SK-N-SH (cell line): ENCODE measurements around the gene MTR. TPM values are rescaled to one million over a fixed set of nuclear protein-coding genes. Genes with fewer than 3 reads are reported as not detected.

Experiments
- CTCF ChIA-PET: fragments of 300-600, 350-600 bp; formaldehyde crosslinking; extraction: SDS; loops from one replicate; lab custom pipeline; 2021; lab: Yijun Ruan, JAX
- POLR2A ChIA-PET: fragments of 350-600 bp; sonication (Branson Sonifier 250); formaldehyde crosslinking; extraction: SDS; loops from one replicate; lab custom pipeline; 2020; ENCODE audit warnings: antibody characterized with exemption, inconsistent platforms; lab: Yijun Ruan, JAX
- DNase-seq: peaks from one replicate; pipeline ENCODE4 v3.0.0; 2012
- H2AFZ ChIP-seq: fragments of 200-600 bp; sonication (generic); 2 replicates; pipeline ENCODE4 v1.8.1; 2016; ENCODE audit warnings: antibody characterized with exemption, mild to moderate bottlenecking, low read depth
- H3F3A ChIP-seq: fragments of 200-600 bp; sonication (generic); replicated peaks from 2 replicates; pipeline ENCODE3; 2016; ENCODE audit warnings: antibody characterized with exemption, mild to moderate bottlenecking; ENCODE audit not compliant: insufficient read depth
- H3K27ac ChIP-seq, 2 experiments: fragments of 200-500 bp in 1 of 2; fragments of 200-600 bp in 1 of 2; sonication (Bioruptor generic) in 1 of 2; sonication (generic), shearing (Covaris generic) in 1 of 2; 2 replicates each; pipeline versions ENCODE4 v1.5.1 to v1.6.1; 2014 to 2016; ENCODE audit warnings: low read depth in 2 of 2, inconsistent platforms in 1 of 2, low read length in 1 of 2, mild to moderate bottlenecking in 1 of 2, mixed read lengths in 1 of 2
- H3K27me3 ChIP-seq: fragments of 200-600 bp; sonication (generic), shearing (Covaris generic); 2 replicates; pipeline ENCODE4 v1.6.1; 2016; ENCODE audit warnings: mixed run types; ENCODE audit not compliant: insufficient read depth
- H3K36me3 ChIP-seq, 2 experiments: fragments of 200-500 bp in 1 of 2; fragments of 200-600 bp in 1 of 2; sonication (Bioruptor generic) in 1 of 2; sonication (generic) in 1 of 2; replicated peaks in 1 of 2; 2 replicates each; pipeline versions ENCODE3 to v1.5.1; 2014 to 2016; ENCODE audit warnings: low read length in 1 of 2, mild to moderate bottlenecking in 1 of 2; ENCODE audit not compliant: insufficient read depth in 2 of 2, control insufficient read depth in 1 of 2
- H3K4me1 ChIP-seq, 2 experiments: fragments of 200-500 bp in 1 of 2; fragments of 200-600 bp in 1 of 2; sonication (Bioruptor generic) in 1 of 2; sonication (generic), shearing (Covaris generic) in 1 of 2; 2 replicates each; pipeline versions ENCODE4 v1.5.1 to v1.6.1; 2014 to 2016; ENCODE audit warnings: low read depth in 1 of 2, low read length in 1 of 2, mixed run types in 1 of 2; ENCODE audit not compliant: insufficient read depth in 2 of 2, control insufficient read depth in 1 of 2
- H3K4me2 ChIP-seq: fragments of 200-600 bp; sonication (generic), shearing (Covaris generic); 2 replicates; pipeline ENCODE4 v1.6.1; 2017; ENCODE audit warnings: mixed run types
- H3K4me3 ChIP-seq, 2 experiments: fragments of 200-500 bp in 1 of 2; fragments of 200-600 bp in 1 of 2; sonication (Bioruptor generic) in 1 of 2; sonication (generic), shearing (Covaris generic) in 1 of 2; 2 replicates each; pipeline versions ENCODE4 v1.5.1 to v1.8.1; 2014 to 2016; ENCODE audit warnings: low read depth in 2 of 2, inconsistent platforms in 1 of 2, low read length in 1 of 2, mild to moderate bottlenecking in 1 of 2, mixed read lengths in 1 of 2, moderate library complexity in 1 of 2
- H3K79me2 ChIP-seq: fragments of 200-600 bp; sonication (generic); 2 replicates; pipeline ENCODE4 v1.8.1; 2017; ENCODE audit warnings: mild to moderate bottlenecking; ENCODE audit not compliant: insufficient read depth
- H3K9ac ChIP-seq: fragments of 200-600 bp; sonication (generic); 2 replicates; pipeline ENCODE4 v1.6.1; 2017; ENCODE audit warnings: mixed run types
- H3K9me2 ChIP-seq: fragments of 200-600 bp; sonication (generic); 2 replicates; pipeline ENCODE4 v1.6.1; 2017; ENCODE audit warnings: mixed run types
- H3K9me3 ChIP-seq: fragments of 200-600 bp; sonication (generic); 2 replicates; pipeline ENCODE4 v1.6.1; 2017; ENCODE audit warnings: mixed run types, mild to moderate bottlenecking, moderate library complexity
- H4K20me1 ChIP-seq: fragments of 200-600 bp; sonication (generic); 2 replicates; pipeline ENCODE4 v1.6.1; 2017; ENCODE audit warnings: mild to moderate bottlenecking, mixed run types; ENCODE audit not compliant: insufficient read depth
- CHD2 ChIP-seq: fragments of 150-350 bp; IDR thresholded peaks from 2 replicates; pipeline ENCODE4 v1.6.1; 2018; ENCODE audit warnings: low read length; ENCODE audit not compliant: partially characterized antibody
- ELF1 ChIP-seq: IDR thresholded peaks from 2 replicates; pipeline ENCODE4 v1.4.0; 2012
- EP300 ChIP-seq, 2 experiments: IDR thresholded peaks; 2 replicates each; pipeline versions ENCODE4 v1.4.0 to v1.6.1; 2012; ENCODE audit warnings: borderline replicate concordance in 1 of 2, low read depth in 1 of 2, low read length in 1 of 2
- FOXJ3 ChIP-seq: sonication (generic); formaldehyde crosslinking; IDR thresholded peaks from 2 replicates; pipeline ENCODE4 v1.5.1; 2020; ENCODE audit warnings: mild to moderate bottlenecking, missing genetic modification reagents
- FOXM1 ChIP-seq: IDR thresholded peaks from 2 replicates; pipeline ENCODE4 v1.4.0; 2012; ENCODE audit warnings: low read depth, mild to moderate bottlenecking
- GABPA ChIP-seq: IDR thresholded peaks from 2 replicates; pipeline ENCODE4 v1.4.0; 2012; ENCODE audit warnings: low read depth, mild to moderate bottlenecking
- MXI1 ChIP-seq: IDR thresholded peaks from 2 replicates; pipeline ENCODE4 v1.6.1; 2012; ENCODE audit warnings: mild to moderate bottlenecking, low read depth, low read length, improper control_type of control experiment
- NFIC ChIP-seq: IDR thresholded peaks from 2 replicates; pipeline ENCODE4 v1.4.0; 2012; ENCODE audit warnings: borderline replicate concordance
- NRF1 ChIP-seq: IDR thresholded peaks from 2 replicates; pipeline ENCODE4 v1.6.1; 2012; ENCODE audit warnings: low read depth, mild to moderate bottlenecking, low read length
- POLR2AphosphoS5 ChIP-seq: IDR thresholded peaks from 2 replicates; pipeline ENCODE4 v1.6.1; 2012; ENCODE audit warnings: low read depth, low read length
- RCOR1 ChIP-seq: fragments of 150-350 bp; IDR thresholded peaks from 2 replicates; pipeline ENCODE4 v1.6.1; 2017; ENCODE audit warnings: antibody characterized with exemption, low read length
- RXRA ChIP-seq: IDR thresholded peaks from 2 replicates; pipeline ENCODE4 v1.4.0; 2012; ENCODE audit warnings: low read depth, mild to moderate bottlenecking, borderline replicate concordance
- SIN3A ChIP-seq: IDR thresholded peaks from 2 replicates; pipeline ENCODE4 v1.6.1; 2012; ENCODE audit warnings: low read depth, mild to moderate bottlenecking, low read length, moderate library complexity, borderline replicate concordance
- TAF1 ChIP-seq: IDR thresholded peaks from 2 replicates; pipeline ENCODE4 v1.6.1; 2012; ENCODE audit warnings: low read depth, mild to moderate bottlenecking, low read length, moderate library complexity, borderline replicate concordance
- TCF12 ChIP-seq: IDR thresholded peaks from 2 replicates; pipeline ENCODE4 v1.4.0; 2012
- WGBS: methylation state at CpG from one replicate; pipeline ENCODE4 v1.1.6; 2017; ENCODE audit warnings: low lambda C conversion rate; 5-methylcytosine and 5-hydroxymethylcytosine counted together
- polyA plus RNA-seq, 3 experiments: library from polyadenylated mRNA; depleted of rRNA; stranded (reverse); fragments of >200 nt; gene quantifications; 2 replicates each; pipeline ENCODE4 v1.2.3, GENCODE V29; 2012
- TF ChIP-seq, protein P1 (sequence below): IDR thresholded peaks from 2 replicates; pipeline ENCODE4 v1.4.0; 2012; ENCODE audit warnings: low read depth, borderline replicate concordance
- TF ChIP-seq, protein P2 (sequence below): IDR thresholded peaks from 2 replicates; pipeline ENCODE4; 2012
- TF ChIP-seq, protein P3 (sequence below): IDR thresholded peaks from 2 replicates; pipeline ENCODE4 v1.4.0; 2012; ENCODE audit warnings: low read depth, borderline replicate concordance

Gene MTR
- polyA plus RNA-seq, 1 of the 3 experiments (the other 2 are of a cell fraction) = 5.4 TPM

DNA sequence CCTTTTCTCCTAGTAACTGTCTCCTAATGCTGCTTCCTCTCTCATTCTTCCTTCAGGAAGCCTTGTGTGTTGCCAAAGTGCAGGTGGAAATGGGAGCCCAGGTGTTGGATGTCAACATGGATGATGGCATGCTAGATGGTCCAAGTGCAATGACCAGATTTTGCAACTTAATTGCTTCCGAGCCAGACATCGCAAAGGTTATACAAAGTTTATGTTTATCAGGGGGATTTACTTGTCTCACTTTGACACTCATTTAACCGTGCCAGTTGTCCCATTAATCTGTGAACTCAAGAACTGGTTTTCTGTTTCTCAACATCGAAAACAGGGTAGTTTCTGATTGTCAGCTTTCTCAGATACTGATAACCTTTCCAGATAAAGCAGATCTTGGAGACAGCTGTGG is 40.4 kb downstream of the MTR start:
- H3K9me3 ChIP-seq = no peaks in the 10 kb centered on the region
- no peaks in the 10 kb centered on the region for H3K79me2 ChIP-seq
- no peaks in the 10 kb centered on the region for H3K27me3 ChIP-seq
- POLR2A ChIA-PET = no interaction called here
- H3K4me2 ChIP-seq = no peak overlapping the region
- no peak overlapping the region for H3K27ac ChIP-seq
- no peaks in the 10 kb centered on the region for H3K9me2 ChIP-seq
- H4K20me1 ChIP-seq = no peaks in the 10 kb centered on the region
- CTCF ChIA-PET = interaction anchor here (1.5 kb wide), 1 partner anchor 11 kb away, joined by 4 read pairs; no protein-coding TSS in a partner anchor
- peaks cover 52 to 92% of the 10 kb centered on the region in 2 experiments for H3K36me3 ChIP-seq
- no peak for TF ChIP-seq TCF12
- H3F3A ChIP-seq = no peaks in the 10 kb centered on the region
- no peaks in the 10 kb centered on the region for H3K4me1 ChIP-seq
- no peak overlapping the region for H3K9ac ChIP-seq
- H2AFZ ChIP-seq = no peak overlapping the region
- DNase-seq = no peak
- WGBS = 99% methylated on average over 4 of the region's 4 CpGs
- H3K4me3 ChIP-seq = no peak overlapping the region

DNA sequence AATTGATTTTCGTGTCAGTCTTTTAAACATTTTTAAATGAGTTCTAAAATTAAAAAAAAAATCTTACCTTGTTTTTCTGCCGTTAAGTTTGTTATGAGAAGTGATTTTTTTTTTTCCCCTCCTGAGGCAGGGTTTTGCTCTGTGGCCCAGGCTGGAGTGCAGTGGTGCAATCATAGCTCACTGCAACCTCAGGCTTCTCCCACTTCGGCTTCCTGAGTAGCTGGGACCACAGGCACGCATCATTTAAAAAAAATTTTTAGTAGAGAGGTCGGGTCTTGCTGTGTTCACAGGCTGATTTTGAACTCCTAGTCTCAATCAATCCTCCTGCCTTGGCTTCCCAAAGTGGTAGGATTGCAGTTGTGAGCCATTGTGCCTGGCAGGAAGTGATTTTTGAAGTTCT is 41.1 kb downstream of the MTR start:
- Histone ChIP-seq H3K27ac (no peak overlapping the region), H3K9me3 (no peaks in the 10 kb centered on the region), H3K36me3 (peaks cover 51 to 92% of the 10 kb centered on the region in 2 experiments), H3K9ac (no peak overlapping the region), H3K4me3 (no peak overlapping the region), H3K4me1 (no peaks in the 10 kb centered on the region), H3K4me2 (no peak overlapping the region), H3K27me3 (no peaks in the 10 kb centered on the region), H4K20me1 (no peaks in the 10 kb centered on the region), H2AFZ (no peak overlapping the region), H3K79me2 (no peaks in the 10 kb centered on the region), H3F3A (no peaks in the 10 kb centered on the region), H3K9me2 (no peaks in the 10 kb centered on the region)
- ChIA-PET CTCF (interaction anchor here (1.5 kb wide), 1 partner anchor 12 kb away, joined by 4 read pairs; no protein-coding TSS in a partner anchor), POLR2A (no interaction called here)
- TF ChIP-seq, protein P1, sequence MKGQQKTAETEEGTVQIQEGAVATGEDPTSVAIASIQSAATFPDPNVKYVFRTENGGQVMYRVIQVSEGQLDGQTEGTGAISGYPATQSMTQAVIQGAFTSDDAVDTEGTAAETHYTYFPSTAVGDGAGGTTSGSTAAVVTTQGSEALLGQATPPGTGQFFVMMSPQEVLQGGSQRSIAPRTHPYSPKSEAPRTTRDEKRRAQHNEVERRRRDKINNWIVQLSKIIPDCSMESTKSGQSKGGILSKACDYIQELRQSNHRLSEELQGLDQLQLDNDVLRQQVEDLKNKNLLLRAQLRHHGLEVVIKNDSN = no peak
- TF ChIP-seq TAF1 (no peak), RXRA (no peak), GABPA (no peak), FOXJ3 (CRISPR knock-in tag) (no peak), MXI1 (no peak), EP300 (IDR thresholded peaks at IDR 0.05; ENCODE audit: borderline replicate concordance in 1 of 2, low read depth in 1 of 2, low read length in 1 of 2) (no peak), RCOR1 (no peak), ELF1 (no peak), FOXM1 (no peak), NRF1 (no peak), CHD2 (no peak), POLR2AphosphoS5 (no peak), TCF12 (no peak), SIN3A (no peak), NFIC (no peak)
- TF ChIP-seq, protein P2, sequence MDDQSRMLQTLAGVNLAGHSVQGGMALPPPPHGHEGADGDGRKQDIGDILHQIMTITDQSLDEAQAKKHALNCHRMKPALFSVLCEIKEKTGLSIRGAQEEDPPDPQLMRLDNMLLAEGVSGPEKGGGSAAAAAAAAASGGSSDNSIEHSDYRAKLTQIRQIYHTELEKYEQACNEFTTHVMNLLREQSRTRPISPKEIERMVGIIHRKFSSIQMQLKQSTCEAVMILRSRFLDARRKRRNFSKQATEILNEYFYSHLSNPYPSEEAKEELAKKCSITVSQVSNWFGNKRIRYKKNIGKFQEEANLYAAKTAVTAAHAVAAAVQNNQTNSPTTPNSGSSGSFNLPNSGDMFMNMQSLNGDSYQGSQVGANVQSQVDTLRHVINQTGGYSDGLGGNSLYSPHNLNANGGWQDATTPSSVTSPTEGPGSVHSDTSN = no peak
- TF ChIP-seq, protein P3, sequence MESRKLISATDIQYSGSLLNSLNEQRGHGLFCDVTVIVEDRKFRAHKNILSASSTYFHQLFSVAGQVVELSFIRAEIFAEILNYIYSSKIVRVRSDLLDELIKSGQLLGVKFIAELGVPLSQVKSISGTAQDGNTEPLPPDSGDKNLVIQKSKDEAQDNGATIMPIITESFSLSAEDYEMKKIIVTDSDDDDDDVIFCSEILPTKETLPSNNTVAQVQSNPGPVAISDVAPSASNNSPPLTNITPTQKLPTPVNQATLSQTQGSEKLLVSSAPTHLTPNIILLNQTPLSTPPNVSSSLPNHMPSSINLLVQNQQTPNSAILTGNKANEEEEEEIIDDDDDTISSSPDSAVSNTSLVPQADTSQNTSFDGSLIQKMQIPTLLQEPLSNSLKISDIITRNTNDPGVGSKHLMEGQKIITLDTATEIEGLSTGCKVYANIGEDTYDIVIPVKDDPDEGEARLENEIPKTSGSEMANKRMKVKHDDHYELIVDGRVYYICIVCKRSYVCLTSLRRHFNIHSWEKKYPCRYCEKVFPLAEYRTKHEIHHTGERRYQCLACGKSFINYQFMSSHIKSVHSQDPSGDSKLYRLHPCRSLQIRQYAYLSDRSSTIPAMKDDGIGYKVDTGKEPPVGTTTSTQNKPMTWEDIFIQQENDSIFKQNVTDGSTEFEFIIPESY = no peak
- no peak for DNase-seq
- WGBS = 96% methylated on average over 5 of the region's 5 CpGs
